Hematopoietic multipotent progenitor cell treated with erythropoietin and hydrocortisone succinate and interleukin-3 and kit ligand, for 15 days (in vitro differentiated cells): Measurements from ENCODE around the gene TSPYL2.

Experiments used
- DNase-seq: peaks from one replicate; pipeline ENCODE4 v3.0.0-alpha.2; 2015; ENCODE audit warnings: low spot score

Gene TSPYL2

DNA sequence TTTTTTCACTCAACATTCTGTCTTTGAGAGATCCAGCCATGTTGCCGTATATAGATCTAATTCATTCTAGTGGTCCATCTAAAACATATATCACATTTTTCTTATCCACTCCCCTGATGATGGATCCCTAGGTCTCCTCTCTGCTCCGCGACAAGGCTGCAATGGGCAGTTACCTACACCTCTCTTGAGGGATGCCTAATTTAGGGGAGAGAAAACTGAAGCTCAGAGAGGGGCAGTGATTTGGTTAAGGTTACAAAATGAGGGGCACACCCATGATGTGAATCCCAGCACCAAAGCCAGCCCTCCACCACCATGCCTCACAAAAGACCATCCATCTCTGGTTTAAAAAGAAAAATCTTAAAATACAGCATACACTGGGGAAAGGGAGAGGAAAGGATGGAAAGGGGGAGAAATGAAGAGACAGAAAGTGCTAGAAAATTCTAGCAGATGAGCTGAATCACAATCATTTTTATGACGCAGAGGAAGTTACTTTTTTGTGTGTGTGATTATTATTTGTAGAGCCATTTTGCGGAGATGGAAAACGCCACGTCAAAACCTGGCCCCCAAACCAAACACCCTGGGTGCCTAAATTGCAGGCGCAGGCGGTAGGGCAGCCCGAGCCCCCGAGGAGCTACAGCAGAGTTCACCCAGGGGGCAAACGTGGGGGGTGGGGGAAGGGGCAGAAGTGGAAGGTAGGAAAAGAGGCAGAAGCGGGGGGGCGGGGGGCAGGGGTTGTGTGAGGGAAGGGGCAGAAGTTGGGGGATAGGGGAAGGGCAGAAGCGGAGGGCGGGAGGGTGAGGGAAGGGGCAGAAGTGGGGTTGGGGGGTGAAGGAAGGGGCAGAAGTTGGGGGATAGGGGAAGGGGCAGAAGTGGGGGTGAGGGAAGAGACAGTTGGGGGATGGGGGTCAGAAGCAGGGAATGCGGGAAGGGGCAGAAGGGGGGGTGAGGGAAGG is 1.3 kb upstream of the TSPYL2 start:
- DNase-seq: no peak

DNA sequence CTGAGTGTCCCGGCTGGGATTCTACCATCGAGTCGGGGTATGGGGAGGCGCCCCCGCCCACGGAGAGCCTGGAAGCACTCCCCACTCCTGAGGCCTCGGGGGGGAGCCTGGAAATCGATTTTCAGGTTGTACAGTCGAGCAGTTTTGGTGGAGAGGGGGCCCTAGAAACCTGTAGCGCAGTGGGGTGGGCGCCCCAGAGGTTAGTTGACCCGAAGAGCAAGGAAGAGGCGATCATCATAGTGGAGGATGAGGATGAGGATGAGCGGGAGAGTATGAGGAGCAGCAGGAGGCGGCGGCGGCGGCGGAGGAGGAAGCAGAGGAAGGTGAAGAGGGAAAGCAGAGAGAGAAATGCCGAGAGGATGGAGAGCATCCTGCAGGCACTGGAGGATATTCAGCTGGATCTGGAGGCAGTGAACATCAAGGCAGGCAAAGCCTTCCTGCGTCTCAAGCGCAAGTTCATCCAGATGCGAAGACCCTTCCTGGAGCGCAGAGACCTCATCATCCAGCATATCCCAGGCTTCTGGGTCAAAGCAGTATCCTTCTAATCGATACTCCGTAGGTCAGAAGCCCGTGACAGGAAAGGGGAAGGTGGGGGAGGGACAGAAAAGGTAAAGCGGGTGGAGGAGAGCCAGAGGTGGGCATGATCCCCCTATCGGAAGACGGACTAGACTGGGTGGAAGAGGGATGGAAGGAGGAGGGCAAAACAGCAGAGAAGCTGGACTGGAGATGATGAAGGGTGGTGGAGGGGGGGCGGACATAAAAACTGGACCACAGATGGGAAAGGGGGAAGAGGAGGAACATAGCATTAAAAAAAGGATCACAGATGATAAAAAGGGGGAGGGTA is 828 bp downstream of the TSPYL2 start:
- DNase-seq: no peak

DNA sequence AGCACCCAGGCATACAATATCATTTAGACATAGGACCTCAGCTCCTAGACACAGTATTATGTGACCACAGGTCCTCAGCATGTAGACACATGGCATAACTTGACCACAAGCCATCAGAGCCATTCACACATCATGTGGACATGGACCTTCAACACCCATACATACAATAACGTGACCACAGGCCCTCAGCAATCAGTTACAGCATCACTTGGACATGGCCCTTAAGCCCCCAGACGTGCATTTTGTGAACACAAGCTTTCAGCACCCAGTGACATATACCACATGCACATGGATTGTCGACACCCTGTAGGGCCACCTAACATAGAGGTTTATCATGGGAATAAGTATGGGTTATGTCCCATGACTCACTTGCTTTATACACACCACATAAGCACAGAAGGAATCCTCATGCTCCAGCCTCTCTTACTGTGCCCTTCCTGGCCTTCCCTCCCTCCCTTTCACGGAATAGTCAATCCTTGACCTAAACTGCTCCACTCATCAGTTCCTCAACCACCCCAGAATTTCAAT is 1.9 kb downstream of the TSPYL2 start:
- no peak for DNase-seq

DNA sequence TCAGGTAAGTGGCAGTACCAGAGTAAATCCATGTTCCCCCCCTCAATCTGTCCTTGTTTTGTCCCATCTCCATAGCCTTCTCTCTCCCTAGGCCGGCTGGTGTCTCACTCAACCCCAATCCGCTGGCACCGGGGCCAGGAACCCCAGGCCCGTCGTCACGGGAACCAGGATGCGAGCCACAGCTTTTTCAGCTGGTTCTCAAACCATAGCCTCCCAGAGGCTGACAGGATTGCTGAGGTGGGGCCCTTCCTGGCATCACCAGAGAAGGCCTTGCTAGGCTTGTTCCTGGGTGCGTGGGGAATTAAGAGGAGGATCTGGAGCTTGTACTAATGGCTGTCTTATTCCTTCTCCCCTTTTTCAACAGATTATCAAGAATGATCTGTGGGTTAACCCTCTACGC is 2.7 kb downstream of the TSPYL2 start:
- no peak for DNase-seq

GRCh38 chrX:53085661-53086229 is 3.6 kb downstream of the TSPYL2 start:
- no peak for DNase-seq

DNA sequence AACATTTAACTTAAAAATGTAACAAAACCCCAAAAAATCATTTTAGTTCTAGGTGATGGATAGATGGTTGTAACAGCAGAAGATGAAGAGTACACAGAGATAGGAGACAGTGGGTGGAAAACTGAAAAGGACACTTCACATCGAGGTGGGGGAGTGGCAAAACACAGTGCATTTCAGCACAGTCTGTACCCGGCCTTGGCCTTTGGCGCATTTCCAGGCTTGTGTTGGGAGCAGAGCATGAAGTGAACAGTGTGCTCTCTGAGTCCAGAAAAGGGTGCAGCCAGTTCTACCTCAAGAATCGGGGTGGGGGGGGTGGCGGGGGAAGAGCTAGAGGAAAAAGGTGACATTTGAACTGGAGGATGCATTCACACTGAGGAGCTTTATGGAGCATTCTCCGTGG is 4.3 kb downstream of the TSPYL2 start:
- no peak for DNase-seq

DNA sequence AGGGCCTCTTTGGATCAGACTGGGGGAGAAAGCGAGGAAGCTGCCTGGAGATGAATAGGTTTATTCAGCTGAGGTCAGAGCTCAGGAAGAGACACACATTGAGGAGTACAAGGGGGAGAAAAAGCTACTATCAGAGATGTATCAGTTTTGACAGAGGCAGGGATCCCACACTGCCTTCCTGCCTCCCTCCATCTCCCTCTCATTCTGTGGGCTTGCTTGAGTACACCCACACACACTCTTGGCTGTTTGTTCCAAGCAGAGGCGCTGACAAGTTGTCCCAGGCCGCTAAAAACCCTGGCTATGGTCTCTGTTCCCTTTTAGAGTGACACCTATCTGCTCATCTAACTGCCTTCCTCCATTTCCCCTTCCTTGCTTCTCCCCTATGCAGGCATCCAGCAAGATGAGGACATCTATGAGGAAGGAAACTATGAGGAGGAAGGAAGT is 5.2 kb downstream of the TSPYL2 start:
- DNase-seq: no peak

GRCh38 chrX:53088136-53088974 is 6.2 kb downstream of the TSPYL2 start:
- DNase-seq: no peak

DNA sequence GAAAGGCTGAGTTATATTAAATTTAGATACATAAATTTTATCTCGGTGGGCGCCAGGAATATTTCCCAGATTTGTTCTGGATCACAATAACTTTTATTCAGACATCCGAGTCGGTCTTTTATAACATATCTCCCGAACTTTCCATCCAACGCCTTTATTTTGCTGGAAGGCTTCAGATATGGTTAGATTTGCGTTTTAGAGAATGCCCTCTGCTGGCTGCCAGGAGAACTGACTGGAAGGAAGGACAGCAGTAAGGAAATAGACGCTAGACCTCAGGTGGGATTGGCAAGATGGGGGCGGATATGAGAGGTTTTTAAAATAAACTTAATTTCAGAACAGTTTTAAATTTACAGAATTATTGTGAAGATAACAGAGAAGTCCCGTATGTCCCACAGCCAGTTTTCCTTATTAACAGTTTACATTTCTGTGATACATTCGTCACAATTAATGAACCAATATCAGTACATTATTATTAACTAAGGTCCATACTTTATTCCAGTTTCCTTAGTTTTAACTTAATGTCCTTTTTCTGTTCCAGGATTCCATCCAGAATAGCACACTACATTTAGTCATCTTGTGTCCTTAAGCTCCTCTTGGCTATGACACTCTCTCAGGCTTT is 7.2 kb downstream of the TSPYL2 start:
- DNase-seq: peak; percentile 59

GRCh38 chrX:53089925-53090324 is 7.8 kb downstream of the TSPYL2 start:
- DNase-seq: no peak

- DNase-seq: no peak
Observed at GRCh38 chrX:53091354-53091753, 9.2 kb downstream of the TSPYL2 start.

GRCh38 chrX:53093177-53093655 is 11.0 kb downstream of the TSPYL2 start:
- DNase-seq: peak; percentile 69

GRCh38 chrX:53093748-53094581 is 11.8 kb downstream of the TSPYL2 start, which contains the start of gene KANTR:
KANTR (plus strand) TSS chrX:53094142; CDS start chrX:53124273, 30,131 bp downstream.
- DNase-seq: peak; percentile 80

DNA sequence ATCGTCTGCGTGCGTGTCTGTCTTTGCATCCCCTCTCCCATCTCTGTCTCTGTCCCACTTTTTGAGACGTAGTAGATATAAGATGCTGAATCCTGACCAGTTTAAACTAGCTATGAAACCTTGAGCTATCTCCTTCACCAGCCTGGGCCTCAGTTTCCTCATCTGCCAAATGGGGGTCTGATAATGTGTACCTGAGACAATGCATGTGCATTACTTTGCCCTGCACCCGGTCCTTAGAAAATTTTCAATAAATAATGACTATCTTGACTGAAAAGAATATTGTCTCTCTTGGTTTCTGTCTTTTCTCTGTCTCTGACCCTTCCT is 12.4 kb downstream of the TSPYL2 start:
- DNase-seq: no peak

DNA sequence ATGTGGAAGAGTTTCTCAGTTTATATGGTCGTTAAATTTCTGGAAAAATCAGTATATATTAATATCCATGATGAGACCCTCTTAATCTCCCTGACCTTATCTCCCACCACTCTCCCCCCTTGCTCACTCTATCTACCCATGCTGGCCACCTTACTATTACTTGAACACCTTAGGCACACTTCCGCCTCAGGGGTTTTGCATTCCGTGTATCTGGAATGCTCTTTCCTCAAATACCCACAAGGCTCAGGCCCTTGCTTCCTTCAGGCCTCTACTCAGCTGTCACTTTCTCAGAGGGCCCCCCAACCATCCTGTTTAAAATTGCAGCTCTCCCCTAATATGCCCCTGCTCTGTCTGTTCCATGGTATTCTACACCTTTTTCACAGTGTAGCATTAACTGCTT is 13.6 kb downstream of the TSPYL2 start:
- no peak for DNase-seq

GRCh38 chrX:53114864-53115549 is 32.8 kb downstream of the TSPYL2 start:
- no peak for DNase-seq

GRCh38 chrX:53115550-53115874 is 33.3 kb downstream of the TSPYL2 start:
- DNase-seq: no peak

GRCh38 chrX:53116101-53116500 is 33.9 kb downstream of the TSPYL2 start:
- DNase-seq: no peak

DNA sequence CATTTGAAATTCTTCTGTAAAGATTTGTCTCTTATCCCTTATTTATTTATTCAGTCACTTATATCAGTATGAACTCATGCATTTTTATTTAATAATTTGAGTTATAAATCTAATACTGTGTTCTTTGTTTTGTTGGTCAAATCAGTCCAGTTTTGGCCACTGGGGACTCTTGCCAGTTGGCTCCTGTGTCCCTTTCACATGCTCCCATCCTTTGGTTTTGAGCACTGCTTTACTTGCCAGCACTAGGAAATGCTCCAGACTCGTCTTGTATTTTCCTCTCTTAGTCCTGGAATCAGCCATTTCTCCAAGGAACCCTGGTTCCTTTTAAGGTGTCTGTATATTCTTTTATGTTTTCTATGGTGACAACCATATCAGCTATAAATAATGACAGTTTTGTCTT is 39.8 kb downstream of the TSPYL2 start:
- no peak for DNase-seq
